Gastrocnemius medialis (tissue), 4 donors: Measurements from ENCODE around the gene FLNB.

Source experiments
- CTCF ChIP-seq, 5 experiments: fragments of 450-650 bp in 3 of 5; fragments of 200-600 bp in 2 of 5; sonication (generic) in 2 of 5; IDR thresholded peaks in 4 of 5; conservative IDR thresholded peaks in 1 of 5; 1 replicate in 4 of 5; 2 replicates in 1 of 5; pipeline ENCODE4 v1.5.1; 2016 to 2019; ENCODE audit warnings: antibody characterized with exemption in 5 of 5, mild to moderate bottlenecking in 3 of 5, moderate library complexity in 3 of 5
- POLR2A ChIP-seq, 2 donors: fragments of 450-650 bp; IDR thresholded peaks; one replicate each; pipeline ENCODE4 v1.6.1; 2017; ENCODE audit warnings: antibody characterized with exemption in 2 of 2, mild to moderate bottlenecking in 2 of 2, moderate library complexity in 2 of 2

- TF ChIP-seq CTCF (IDR thresholded peaks at IDR 0.05 in 4 of 5, conservative IDR thresholded peaks at IDR 0.05 in 1 of 5) (no peak), POLR2A (IDR thresholded peaks at IDR 0.05) (no peak)
These were observed 156.9 kb downstream of the FLNB start for GRCh38 chr3:58164906-58165821.
